ENCODE data around the gene MRPL3.

Gene MRPL3

DNA sequence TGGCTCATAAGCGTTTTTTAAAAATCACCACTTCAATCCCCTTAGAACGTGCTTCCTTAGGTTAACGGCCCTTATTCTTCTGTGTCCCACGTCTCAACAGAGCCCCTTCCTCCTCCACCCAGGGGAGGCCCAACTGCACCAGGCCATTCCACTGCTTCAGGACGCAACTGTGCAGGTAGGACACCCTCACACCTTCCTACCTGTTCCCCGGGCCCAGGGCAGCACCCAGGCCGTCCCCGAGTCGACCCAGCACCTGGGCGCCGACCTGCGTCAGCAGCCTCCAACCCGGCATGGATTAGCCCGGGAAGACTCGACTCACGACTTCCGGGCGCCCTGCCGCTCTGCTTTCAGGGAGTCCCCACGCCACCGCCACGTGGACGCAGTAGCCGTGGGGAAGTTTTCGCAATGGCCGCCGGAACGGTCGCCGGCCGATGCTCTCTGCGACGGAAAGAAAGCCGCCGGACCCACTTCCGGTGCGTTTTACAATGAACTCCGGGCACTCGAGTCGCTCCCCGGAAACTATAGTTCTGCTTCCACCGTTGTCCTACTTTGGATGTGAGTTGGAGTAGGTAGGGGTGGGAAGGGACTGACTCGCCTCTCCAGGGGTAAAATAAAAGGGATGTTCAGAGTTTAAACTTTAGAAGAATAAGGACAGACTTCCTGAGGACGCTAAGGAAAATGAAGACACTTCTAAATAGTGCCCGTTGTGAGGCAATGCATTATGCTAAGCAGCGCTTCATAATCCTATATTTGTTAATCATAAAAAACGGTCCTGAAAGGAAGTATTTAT is at the start of gene MRPL3:
Gene MRPL3 (minus strand): TSS at position 442 of the 790 bp plus-strand sequence. CDS start 150 bp downstream, at position 292.
- peak; percentile 54 to 66 for DNase-seq (ENCODE audit: low read depth in 2 of 2)

DNA sequence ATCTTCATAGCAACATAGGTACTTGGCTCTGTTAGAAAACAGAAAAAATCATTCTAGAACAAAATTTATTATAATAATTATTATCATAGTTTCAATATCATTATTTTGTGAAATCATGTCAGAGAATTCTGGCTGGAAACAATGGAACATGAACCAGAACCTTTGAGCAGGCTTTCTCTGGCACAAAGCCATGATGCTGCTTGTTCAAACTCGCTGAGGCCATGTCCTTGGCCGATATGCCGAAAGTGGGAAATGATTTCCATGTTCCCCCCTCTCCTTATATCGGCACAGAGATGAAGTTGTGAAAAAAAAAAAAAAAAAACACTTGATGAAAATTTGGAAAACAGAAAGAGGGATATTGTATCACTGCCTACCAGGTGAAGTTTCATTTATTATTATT is 49.0 kb upstream of the MRPL3 start:
- DNase-seq (ENCODE audit: low read depth in 2 of 2): no peak

DNA sequence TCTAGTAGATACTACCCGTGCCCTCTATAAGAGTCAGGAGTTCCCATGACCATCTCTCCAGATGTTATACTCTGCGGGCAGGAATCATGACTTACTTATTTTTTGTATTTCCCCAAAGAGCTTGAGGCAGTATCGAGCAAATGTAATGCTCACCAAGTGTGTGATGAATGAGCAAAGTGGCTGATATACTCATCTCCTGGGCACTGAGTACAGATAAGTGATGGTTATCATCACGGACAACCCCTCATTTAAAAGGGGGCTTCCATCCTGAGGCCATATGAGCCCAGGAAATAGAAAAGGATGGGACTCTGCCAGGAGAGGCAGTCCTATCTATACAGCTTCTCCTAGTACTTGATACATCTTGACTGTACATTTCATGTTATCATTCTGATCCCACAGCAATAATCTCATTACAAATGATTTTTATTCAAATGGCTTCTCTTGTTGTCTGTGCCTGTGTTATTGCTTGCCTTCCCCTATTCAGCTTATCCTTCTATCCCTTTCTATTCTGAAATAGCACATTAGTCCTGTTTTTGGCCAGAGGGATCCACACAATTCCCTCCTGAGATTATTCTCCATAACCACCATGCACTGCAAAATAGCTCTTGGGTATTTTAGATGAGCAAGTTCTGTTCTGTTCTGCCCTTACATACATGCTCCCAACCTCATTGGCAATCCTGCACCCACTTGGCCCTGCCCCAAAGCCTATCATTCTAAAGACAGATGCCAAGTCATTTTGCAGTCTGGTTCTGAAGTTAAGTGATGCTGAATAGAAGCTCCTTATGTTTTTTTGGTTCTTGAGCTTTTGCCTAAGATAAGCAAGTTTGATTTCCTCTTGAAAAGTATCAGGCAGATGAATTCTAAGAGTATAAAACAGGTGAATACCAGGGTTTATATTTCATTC is 48.0 kb upstream of the MRPL3 start:
- DNase-seq (ENCODE audit: low read depth in 2 of 2): no peak

DNA sequence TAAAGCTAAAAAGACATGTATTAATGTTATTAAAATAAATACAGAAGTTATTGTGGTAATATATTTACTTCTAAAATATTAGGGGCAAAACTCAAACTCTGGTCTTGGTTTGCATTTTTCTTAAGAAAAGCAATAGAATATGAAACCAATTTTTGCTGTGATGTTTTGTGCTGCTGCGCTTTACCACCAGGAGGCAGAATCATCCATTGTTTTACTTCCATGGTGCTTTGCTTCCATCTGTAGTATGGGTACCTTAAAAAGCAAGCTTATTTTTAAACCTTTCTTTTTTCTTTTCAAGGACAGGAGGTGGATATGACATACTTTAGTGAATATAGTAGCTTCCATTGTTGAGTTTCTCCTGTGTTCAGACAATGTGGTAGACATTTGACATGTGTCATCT is 46.6 kb upstream of the MRPL3 start:
- DNase-seq (ENCODE audit: low read depth in 2 of 2): no peak

DNA sequence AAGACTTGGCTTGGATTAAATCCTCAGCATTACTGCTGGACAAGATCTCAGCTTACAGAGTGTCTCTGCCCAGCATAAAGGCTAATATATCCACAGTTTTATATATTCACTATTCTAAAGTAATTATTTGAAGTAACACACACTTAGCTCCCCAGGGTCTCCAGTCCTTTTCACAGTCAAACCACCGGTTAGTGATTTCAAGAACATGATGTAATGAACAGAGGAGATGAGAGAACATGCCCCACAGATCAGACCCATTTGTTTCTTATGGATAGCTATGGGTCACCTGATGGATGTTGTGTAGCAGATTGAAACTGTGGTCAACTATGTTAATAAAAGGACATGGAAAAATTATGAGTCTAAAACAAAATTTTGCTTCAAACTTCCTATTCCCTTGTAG is 44.8 kb upstream of the MRPL3 start:
- no peak for DNase-seq (ENCODE audit: low read depth in 2 of 2)

DNA sequence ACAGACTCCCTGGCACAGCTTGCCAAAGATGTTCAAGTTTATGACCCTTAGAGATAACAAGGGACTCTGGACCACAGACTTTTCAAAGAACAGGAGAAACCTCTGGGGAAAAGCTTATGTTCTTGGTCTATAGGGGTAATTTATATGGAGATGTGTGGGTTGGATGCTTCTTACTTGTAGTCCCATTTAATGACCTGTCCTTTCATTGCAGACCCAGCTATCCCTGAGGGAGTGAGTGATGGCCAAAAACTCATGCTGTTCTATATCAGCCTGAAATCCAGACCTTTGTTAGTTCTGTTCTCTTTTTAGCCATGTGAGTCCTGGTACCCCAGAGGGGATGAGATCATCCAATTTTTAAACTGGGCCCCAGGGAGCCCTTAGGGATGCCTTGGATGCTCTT is 43.7 kb upstream of the MRPL3 start:
- DNase-seq (ENCODE audit: low read depth in 2 of 2): no peak

DNA sequence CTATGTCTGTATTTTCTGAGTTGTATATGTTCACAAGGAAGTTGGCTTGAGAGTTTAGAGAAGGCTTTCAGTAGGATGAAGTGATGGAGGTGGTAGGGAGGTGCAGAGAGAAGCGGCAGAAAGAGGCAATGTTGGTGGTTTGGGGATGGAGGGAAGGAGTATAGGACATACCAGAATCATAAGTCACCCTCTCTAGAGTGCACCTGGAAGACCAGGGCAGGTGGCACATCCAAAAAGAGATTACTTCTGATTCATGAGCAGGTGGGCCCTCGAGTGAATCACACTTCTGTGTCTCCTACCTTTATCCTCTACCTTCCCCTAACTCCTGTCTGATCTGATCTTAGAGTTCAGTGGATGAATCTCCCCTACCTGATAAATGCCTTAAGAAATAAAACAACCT is 41.8 kb upstream of the MRPL3 start:
- DNase-seq (ENCODE audit: low read depth in 2 of 2): no peak

DNA sequence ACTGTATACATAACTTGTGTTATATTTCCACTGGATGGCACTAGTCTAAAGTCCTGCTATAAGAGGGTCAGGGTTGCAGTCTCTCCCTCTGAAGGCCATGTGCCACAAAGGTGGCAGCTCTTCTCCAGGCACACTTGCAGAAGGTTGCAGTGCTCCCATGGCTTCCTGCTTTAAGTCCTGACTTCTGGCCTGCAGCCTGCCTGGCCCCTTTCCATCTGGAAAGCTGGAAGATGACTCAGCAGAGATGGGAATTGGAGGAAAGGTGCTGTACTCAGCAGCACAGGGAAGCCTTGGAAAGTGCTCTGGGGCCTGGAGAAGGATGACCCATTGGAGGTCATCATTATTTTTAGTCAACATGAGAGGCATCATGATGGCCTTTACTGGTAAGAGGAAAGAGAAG is 40.9 kb upstream of the MRPL3 start:
- DNase-seq (ENCODE audit: low read depth in 2 of 2): no peak

DNA sequence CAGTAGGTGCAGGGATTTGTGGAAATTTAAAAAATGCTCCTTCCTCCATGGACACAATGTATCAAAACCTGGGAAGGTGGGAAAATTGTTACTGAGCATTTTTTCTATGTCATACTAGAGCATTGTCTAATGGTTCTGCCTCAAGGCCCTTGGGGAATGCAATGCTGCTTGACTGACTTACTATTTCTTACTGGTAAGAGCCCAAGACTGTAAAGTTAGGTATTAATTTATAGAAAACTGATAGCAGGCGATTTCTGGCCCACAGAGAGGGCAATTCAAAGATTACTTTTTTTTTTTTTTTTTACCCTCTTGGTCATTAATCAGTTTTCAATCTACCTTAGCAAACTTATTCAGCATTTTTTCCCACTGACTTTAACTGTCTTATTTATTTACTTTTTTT is 38.5 kb upstream of the MRPL3 start:
- DNase-seq (ENCODE audit: low read depth in 2 of 2): no peak

DNA sequence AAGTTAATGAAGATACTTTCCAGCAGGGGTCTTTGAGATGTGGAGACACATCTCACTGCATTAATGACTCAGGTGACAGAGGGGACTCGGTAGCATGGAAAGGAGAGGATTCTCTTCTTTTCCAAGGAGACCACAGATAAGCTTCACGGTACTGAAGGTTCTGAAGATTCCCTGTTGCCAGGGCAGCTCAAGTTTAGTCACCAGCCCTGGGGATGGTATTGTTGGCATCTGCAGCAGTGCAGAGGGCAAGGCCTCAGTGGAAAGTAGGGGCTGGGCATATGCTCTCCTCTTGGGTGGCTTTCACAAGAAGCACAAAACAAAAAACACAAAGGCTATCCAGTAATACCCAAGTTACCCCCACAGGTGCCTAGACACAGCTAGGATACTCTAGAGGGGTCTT is 38.0 kb upstream of the MRPL3 start:
- no peak for DNase-seq (ENCODE audit: low read depth in 2 of 2)

DNA sequence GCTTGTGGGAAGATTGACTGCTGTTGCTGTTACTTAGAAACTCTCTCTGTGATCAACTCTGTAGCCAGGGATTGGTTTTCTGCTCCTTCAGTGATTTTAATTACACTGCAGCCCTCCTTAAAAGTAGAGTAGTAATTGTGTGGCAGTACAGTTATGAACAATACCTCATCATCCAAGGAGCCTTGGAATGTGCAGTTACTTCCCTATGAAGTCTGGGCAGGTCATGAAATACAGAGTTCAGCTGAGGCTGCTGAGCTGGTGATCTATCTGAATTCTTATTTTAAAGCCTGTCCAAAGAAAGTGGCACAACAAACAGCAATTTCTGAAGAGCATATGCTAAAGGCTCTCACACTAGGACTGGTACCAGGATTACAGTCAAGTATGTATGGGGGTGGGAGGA is 37.4 kb upstream of the MRPL3 start:
- DNase-seq (ENCODE audit: low read depth in 2 of 2): no peak

DNA sequence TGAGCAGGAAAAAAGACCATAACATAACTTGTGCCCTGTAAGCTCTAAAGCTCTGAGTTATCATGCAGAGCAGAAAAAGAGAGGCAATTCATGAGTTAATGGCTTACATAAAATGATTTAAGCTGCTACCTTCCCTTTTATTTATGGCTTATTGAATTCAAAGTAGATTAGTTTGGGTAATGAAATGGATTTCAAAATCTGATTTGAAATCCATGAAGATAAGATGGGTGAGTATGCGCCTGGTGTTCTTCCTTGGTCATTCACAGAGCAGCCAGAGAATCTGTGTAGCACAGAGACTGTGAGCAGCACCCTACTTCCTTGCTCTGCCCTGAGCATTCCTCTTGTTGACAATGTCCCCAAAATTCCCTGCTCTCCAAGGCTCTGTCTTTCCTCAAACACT is 36.2 kb upstream of the MRPL3 start:
- DNase-seq (ENCODE audit: low read depth in 2 of 2): no peak

DNA sequence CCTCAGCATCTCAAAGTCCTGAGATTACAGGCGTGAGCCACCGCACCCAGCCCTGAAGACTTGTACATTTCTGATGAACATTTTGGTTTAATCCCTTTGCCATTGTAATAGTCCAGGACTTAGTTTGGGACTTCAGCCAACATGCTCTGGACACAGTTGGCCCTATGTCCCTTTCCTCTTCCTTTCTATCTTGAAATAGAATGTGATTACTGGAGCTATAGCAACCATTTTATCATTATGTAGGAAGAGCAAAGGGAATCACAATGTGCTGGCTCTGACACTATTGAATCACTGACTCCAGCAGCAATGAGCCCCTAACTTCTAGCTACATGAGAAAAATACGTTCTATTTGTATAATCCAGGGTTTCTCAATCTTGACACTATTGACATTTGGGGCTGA is 34.8 kb upstream of the MRPL3 start:
- DNase-seq (ENCODE audit: low read depth in 2 of 2): no peak

DNA sequence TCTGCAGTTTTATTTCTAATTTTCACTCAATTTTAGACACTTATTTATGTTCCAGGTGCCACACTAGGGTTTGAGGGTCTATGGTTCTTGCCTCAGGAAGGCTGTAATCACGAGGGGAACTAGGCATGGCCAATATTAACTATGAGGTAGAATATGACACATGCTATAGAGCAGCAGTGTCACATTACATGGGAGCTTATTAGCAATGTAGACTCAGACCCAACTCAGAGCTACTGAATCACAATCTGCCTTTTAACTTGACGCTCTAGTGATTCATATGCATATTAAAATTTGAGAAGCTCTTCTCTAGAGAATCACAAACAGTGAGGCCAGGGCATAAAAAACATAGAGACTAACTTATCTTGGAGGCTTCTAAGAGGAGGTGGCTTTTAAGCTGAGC is 32.8 kb upstream of the MRPL3 start:
- DNase-seq (ENCODE audit: low read depth in 2 of 2): no peak

DNA sequence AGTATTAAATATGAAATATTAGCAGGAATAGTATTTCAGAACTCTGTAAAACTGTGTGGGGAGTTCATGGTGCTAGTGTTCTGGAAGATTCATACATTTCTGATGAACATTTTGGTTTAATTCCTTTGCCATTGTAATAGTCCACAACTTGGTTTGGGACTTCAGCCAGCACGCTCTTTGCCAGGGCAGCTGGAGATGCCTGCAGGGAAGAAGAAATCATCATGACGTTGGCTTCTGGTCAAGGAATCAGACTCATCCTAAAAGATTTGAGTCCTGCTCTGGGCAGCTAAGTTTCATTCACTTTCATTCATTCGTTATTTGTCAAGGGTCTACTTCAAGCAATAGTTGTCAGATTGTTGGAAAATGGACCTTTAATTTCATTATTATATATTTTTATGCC is 32.4 kb upstream of the MRPL3 start:
- DNase-seq (ENCODE audit: low read depth in 2 of 2): no peak

DNA sequence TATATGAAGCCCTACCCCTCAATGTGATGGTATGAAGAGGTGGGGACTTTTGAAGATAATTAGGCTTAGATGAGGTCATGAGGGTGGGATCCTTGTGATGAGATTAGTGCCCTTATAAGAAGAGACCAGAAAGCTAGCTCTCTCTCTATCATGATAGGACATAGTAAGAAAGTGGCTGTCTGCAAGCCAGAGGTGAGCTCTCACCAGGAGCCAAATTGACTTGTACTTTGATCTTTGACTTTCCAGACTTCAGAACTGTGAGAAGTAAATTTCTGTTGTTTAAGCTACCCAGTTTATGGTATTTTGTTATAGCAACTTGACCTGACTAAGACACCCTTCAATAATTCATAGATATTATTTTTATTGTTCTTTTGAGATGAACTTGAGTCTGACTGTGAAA is 29.9 kb upstream of the MRPL3 start:
- DNase-seq (ENCODE audit: low read depth in 2 of 2): no peak

DNA sequence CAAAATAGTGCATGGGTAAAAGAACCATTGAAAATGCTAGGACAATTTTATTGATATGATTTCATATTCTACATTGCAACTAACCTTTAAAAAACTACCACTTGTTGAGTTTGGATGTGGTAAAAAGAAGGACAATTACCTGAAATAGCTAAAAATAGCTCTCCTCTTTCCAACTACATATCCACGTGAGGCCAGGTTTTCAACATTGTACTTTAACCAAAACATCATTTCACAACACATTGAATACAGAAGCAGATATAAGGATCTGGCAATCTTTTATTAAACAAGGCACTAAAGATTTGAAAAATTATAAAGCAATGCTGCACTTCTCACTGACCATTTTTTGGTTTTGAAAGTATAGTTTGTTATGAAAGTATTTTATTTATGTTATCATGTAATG is 28.1 kb upstream of the MRPL3 start:
- no peak for DNase-seq (ENCODE audit: low read depth in 2 of 2)

DNA sequence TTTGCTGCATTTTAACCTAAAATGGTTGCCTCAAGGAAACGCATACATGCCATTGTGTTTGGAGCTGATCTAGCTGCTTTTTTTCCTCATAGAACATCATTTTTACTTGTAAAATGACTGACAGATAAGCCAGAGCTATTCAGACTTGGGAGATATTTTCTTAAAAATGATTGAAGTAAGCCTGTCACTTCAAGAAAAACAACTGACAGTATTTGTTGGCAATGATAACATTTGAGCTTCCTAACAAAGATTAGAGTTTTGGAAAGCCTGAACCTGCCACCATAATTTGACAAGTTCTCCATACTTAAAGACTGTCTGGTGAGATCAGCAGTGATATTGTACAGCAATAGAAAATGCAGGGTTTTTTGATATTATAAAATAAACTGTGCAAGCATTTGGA is 27.6 kb upstream of the MRPL3 start:
- no peak for DNase-seq (ENCODE audit: low read depth in 2 of 2)

DNA sequence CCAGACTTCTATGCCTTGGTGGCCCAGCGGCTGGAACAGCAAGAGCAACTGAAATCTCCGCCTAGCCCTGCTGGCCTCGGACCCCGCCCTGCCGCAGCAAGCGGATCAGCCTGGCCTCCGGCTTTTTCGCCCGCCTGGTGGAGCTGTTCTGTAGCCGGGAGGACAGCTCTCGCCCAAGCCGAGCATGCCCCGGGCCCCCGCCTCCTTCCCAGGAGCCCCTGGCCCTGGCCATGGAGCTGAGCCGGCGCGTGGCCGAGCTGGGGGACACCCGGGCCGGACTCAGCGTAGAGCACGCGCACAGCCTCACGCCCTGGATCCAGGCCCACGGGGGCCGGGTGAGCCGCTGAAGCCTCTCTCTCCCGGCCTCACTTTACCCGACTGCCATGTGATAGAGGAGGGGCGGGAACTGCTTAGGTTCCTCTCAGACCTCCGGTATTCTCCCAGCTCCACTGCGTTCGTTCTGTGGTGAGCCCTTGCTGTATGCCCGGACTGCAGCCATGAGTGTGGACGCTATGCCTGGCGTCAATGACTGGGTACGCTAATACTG is 24.1 kb upstream of the MRPL3 start:
- DNase-seq (ENCODE audit: low read depth in 2 of 2): no peak

DNA sequence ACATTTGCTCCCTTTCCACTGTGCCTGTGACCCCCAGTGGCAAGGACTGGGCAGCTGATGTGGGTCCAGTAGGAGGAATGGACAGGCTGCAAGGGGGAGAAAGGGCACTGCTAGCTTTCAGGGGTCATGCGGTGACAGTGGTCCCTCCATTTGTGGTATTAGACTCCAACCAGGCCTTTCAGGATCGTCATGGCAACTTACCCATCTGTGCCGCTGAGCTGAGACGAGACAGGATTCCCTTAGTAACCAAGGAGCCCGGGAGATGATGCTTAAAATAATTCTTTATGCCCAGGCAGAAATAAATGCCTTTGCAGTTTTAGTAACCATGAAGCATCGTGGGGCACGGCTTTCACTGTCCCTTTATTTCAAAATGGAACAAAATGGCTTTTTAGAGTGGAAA is 15.9 kb upstream of the MRPL3 start:
- DNase-seq (ENCODE audit: low read depth in 2 of 2): no peak

DNA sequence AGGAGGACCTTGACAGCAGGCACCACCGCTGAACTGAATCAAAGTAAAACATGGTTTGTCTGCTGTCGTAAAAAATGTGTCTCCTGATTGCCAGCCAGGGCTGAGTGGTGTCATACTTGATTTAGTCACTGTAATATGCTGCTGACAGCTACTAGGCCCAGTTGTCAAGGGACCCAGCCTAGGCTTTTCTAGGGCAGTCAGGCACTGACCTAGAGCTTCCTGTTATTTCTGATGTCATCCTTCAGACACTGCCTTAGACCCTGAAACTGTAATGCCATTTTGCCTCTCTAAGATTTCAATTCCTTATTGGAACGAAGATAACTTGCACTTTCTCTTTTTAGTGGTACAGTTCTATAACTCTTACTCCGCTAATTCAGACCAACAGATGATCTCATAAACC is 2.6 kb upstream of the MRPL3 start:
- no peak for DNase-seq (ENCODE audit: low read depth in 2 of 2)

DNA sequence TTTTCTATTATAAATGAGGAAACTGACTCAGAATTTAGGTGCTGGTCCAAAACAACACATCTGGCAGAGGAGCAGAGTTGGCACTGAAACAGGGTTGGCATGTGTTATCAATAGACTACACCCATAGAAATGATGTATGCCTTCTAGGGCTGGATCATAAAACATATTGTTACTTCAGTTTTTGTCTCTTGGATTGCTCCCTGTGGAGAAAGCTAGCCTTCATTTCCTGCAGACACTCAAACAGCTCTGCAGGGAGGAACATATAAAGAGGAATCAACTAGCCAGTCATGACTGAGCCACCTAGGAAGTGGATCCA is 507 bp upstream of the MRPL3 start:
- no peak for DNase-seq (ENCODE audit: low read depth in 2 of 2)

DNA sequence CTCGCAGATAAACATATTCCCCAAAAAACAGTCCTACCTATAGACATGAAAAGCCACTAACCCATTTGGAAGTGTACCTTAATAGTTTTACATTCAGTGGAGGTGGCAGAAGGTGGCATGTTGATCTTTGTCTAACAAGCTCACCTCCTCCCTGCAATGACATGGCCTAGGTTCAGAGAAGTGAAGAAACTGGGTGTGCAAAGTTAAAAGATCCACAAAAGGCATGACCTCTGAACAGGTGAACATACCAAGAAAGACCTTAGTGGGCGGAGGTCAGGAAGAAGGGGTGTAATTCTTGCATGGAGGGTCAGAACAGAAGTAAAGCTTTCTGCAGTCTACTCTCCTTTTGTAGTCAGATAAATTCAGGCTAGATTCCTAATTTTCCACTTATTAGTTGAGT is 822 bp downstream of the MRPL3 start:
- DNase-seq (ENCODE audit: low read depth in 2 of 2): no peak

All from stimulated activated CD4-positive, alpha-beta T cell treated with anti-CD3 and anti-CD28 coated beads, Interleukin-1b, Interleukin-23, amount 100 ng/mL, for 1 hour (primary cell).